HUES48 (cell line): ENCODE results near the gene ST8SIA5.

ENCODE experiments used
- H3K27ac ChIP-seq: one replicate; pipeline ENCODE4 v1.7.0; 2013; ENCODE audit warnings: low read depth, low read length, inconsistent platforms
- H3K27me3 ChIP-seq: 2 replicates; pipeline ENCODE4 v1.6.1; 2013; ENCODE audit warnings: mild to moderate bottlenecking, low read length; ENCODE audit not compliant: control insufficient read depth, insufficient read depth
- H3K36me3 ChIP-seq: 2 replicates; pipeline ENCODE4 v1.6.1; 2013; ENCODE audit warnings: low read length; ENCODE audit not compliant: control insufficient read depth, insufficient read depth
- H3K4me1 ChIP-seq: 2 replicates; pipeline ENCODE4 v1.6.1; 2013; ENCODE audit warnings: mild to moderate bottlenecking, low read length; ENCODE audit not compliant: control insufficient read depth, insufficient read depth
- H3K4me3 ChIP-seq: 2 replicates; pipeline ENCODE4 v1.5.1; 2013; ENCODE audit warnings: mild to moderate bottlenecking, low read depth, low read length
- H3K9ac ChIP-seq: 2 replicates; pipeline ENCODE4 v1.6.1; 2013; ENCODE audit warnings: mild to moderate bottlenecking, low read depth, low read length, moderate library complexity
- H3K9me3 ChIP-seq: 2 replicates; pipeline ENCODE4 v1.6.1; 2013; ENCODE audit warnings: low read length; ENCODE audit not compliant: control insufficient read depth, insufficient read depth

ST8SIA5 gene

DNA sequence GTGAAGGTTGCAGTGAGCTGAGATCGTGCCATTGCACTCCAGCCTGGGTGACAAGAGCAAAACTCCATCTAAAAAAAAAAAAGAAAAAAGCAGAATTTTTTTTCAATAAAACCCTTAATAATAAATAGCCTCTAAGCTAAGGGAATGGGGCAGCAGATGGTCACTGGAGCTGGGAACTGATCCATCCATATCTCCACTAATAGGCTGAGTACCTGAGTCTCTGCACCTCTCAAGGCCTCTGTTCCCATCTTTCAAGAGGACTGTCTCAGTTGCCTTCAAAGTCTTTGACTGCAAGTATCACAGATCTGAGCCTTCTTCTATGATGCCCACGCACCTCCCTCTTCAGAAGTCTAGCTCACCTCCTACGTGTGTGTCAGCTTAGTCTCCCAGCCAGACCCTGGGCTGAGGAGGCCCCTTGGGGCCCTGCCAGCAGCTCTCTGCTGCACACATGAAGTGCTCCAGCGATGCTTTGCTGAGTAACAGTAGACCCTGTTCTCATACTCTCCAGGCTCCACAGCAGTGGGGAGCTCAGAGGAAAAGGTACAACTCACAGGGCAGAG is 32.9 kb downstream of the ST8SIA5 start:
- Histone ChIP-seq H3K9me3 (no peaks in the 10 kb centered on the region), H3K27me3 (no peaks in the 10 kb centered on the region), H3K27ac (no peak overlapping the region), H3K4me1 (no peaks in the 10 kb centered on the region), H3K36me3 (no peaks in the 10 kb centered on the region), H3K9ac (no peak overlapping the region), H3K4me3 (no peak overlapping the region)

DNA sequence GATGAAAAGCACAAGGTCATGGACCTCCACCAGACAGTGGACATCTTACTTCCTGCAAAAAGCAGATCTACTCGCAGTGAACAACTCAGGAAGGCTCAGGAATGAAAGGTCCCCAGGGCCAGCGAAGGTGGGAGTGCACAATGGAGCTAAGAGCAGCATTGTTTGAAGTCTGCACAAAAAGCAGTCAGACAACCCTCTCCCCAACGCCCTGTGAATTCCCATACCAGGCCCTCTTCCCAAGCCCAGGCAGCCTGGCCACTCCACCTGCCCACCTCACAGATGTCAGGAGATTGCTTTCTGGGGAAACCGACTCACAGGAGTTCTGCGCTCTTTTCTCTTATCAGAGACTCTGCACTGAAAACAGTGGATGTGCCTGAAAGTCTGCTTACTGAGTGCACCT is 34.8 kb downstream of the ST8SIA5 start:
- H3K9me3 ChIP-seq, result no peaks in the 10 kb centered on the region
- no peaks in the 10 kb centered on the region for H3K36me3 ChIP-seq
- no peaks in the 10 kb centered on the region for H3K27me3 ChIP-seq
- H3K27ac ChIP-seq, result no peak overlapping the region
- no peaks in the 10 kb centered on the region for H3K4me1 ChIP-seq
- no peak overlapping the region for H3K9ac ChIP-seq
- no peak overlapping the region for H3K4me3 ChIP-seq

DNA sequence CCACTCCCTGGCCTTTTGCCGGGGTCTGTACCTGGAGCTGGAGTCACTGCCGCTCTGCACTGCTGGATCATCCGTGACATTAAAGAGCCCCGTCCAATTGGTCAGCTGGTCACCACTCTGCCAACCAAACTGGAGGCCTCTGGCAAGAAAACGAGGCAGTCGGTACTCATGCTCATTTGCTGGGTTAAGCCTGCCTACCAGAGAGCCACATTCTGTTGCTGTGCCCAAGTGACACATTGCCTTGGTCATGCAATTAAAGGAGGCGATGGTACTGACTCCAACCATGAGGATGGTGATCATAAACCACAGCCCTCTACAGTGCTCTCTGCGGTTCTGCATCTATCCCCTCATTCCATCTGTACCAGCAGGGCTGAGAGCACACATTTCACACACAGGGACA is 35.5 kb downstream of the ST8SIA5 start:
- H3K9me3 ChIP-seq, result no peaks in the 10 kb centered on the region
- no peaks in the 10 kb centered on the region for H3K27me3 ChIP-seq
- H3K36me3 ChIP-seq, result no peaks in the 10 kb centered on the region
- H3K4me1 ChIP-seq, result no peaks in the 10 kb centered on the region
- H3K9ac ChIP-seq, result no peak overlapping the region
- H3K27ac ChIP-seq, result no peak overlapping the region
- no peak overlapping the region for H3K4me3 ChIP-seq

DNA sequence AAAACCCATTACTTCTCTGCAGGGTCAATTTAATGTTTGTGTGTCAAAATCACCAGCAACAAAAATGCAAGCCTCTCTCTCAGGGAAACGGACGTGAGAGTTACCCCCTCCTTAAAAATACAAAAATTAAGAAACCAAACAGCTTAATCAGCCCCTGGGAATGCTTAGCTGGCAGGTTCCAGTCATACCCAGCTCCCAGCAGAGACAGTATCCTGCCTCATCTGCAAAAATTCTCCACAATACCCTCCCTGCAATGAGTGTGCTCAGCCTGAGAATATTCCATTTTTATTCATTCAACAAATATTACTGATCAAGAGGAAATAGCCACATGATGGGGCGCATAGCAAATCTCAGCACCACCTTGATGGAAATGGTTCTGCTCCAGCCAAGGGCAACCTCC is 36.3 kb downstream of the ST8SIA5 start:
- no peak overlapping the region for H3K4me3 ChIP-seq
- no peaks in the 10 kb centered on the region for H3K27me3 ChIP-seq
- H3K36me3 ChIP-seq, result no peaks in the 10 kb centered on the region
- H3K27ac ChIP-seq, result no peak overlapping the region
- H3K4me1 ChIP-seq, result no peaks in the 10 kb centered on the region
- H3K9me3 ChIP-seq, result no peaks in the 10 kb centered on the region
- H3K9ac ChIP-seq, result no peak overlapping the region

DNA sequence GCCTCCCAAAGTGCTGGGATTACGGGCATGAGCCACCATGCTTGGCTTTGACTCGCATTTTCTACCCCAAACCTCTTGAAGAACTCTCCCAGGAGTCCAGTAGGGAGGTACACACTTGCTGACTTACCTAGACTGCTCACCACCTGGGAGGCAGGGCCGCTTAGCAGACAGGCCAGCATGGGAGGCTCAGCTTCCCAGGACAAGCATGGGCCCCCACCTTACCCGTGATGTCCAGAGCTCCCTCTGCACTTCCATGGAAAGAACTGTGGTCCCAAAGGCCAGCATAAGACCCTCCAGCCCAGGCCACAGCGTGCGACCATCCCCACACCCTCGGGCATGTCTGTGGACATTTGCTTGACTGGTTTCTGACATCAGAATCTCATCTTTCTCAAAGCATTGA is 36.8 kb downstream of the ST8SIA5 start:
- Histone ChIP-seq H3K9ac (no peak overlapping the region), H3K27me3 (no peaks in the 10 kb centered on the region), H3K9me3 (no peaks in the 10 kb centered on the region), H3K36me3 (no peaks in the 10 kb centered on the region), H3K27ac (no peak overlapping the region), H3K4me1 (no peaks in the 10 kb centered on the region), H3K4me3 (no peak overlapping the region)

DNA sequence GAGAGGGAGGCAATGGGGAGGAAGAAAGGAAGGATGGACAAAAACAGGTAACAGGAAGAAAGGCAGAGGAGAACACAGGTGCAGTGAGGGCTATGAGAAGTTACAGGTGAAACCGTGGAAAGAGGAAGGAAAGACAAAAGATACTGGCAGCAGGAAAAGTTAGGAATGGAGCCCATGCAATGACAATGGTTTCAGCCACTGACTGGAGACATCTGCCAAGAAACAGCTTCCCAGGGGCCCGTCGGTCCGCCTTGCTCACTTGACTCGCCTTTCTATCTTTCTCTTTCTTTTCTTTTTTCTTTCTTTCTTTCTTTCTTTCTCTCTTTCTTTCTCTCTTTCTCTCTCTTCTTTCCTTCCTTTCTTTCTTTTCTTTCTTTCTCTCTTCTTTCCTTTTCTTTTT is 37.5 kb downstream of the ST8SIA5 start:
- Histone ChIP-seq H3K4me1 (no peaks in the 10 kb centered on the region), H3K9me3 (no peaks in the 10 kb centered on the region), H3K27me3 (peaks cover 2% of the 10 kb centered on the region; the same call in 1 of the 2 replicates), H3K9ac (no peak overlapping the region), H3K27ac (no peak overlapping the region), H3K4me3 (no peak overlapping the region), H3K36me3 (no peaks in the 10 kb centered on the region)

DNA sequence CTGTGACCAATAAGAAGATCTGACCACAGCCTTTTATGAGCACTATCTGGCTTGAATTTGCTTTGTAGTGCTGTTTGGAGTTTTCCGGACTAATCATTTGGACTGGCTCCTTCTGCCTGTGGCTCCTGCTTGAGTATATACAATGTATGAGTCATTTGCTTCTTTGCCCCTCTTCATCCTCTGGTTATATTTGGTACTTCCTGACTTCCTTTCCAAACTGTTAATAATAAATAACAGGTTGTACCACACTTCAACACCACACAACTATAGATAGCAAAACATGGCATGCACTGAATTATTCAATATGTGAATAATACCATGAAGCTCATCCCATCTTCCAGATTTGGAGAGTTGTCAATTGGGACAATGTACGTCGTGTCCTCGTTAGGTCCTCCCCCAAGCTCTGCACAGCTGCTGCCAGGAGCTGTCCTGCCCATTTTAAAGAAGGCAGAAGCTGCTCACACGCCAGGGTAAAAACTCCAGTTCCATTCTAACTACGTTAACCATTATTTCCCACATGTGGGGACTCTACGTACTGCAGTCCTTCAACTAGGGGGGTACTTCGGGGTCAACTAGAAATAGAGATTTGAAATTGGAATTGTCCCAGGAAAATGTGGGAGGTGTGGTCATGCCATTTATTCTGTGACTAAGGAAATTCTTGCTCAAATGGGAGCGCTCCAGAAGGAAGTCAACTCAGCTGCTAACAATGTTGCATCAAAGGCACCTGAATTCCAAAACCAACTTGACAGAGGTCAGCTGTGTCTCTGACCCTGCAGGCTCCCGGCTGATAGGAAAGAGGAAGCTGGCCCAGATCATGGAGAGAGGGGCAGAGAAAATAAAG is 38.1 kb downstream of the ST8SIA5 start:
- Histone ChIP-seq H3K27ac (no peak overlapping the region), H3K36me3 (no peaks in the 10 kb centered on the region), H3K9me3 (no peaks in the 10 kb centered on the region), H3K4me1 (no peaks in the 10 kb centered on the region), H3K27me3 (peaks cover 4% of the 10 kb centered on the region; the same call in 1 of the 2 replicates), H3K4me3 (no peak overlapping the region), H3K9ac (no peak overlapping the region)

DNA sequence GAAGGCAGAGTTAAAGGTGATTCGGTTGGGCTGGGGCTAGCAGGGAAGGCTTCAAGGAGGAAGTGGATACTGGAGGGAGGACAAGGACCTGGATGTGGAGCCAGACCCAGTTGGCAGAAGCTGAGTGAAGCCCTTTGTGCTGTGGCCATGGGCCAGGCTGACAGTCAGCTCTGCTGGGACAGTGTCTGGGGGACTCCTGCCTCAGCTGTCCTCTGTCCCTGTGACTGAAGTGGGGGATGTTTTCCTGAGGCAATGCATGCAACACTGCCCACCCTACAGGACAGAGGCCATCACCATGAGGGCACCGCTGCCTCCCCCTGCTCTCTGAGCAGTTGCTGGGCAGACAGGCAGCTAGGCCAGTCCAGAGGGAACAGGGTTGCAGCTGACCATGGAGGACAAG is 40.0 kb downstream of the ST8SIA5 start:
- H3K9me3 ChIP-seq, result no peaks in the 10 kb centered on the region
- H3K27ac ChIP-seq, result no peak overlapping the region
- no peak overlapping the region for H3K4me3 ChIP-seq
- no peaks in the 10 kb centered on the region for H3K36me3 ChIP-seq
- peaks cover 4% of the 10 kb centered on the region; the same call in 1 of the 2 replicates for H3K27me3 ChIP-seq
- no peak overlapping the region for H3K9ac ChIP-seq
- no peaks in the 10 kb centered on the region for H3K4me1 ChIP-seq

DNA sequence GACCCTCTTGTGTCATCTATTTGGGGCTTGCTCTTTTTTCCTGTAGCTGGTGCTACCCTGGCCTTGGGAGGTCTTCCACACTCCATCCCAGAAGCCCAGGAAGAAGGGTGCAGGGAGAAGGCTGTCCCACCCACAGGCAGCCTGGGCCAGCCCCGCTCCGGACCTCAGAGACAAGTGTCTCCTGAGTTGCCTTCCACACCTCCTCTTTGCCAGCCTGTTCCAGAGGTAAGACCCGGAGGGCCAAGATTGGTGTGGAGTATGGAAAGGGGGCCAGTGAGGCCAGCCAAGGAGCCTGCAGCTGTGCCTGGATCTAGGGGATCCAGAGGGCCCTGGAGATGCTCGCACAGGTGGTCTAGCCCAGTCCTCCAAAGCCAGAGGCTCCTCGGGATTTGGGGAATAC is 40.5 kb downstream of the ST8SIA5 start:
- peaks cover 4% of the 10 kb centered on the region; the same call in 1 of the 2 replicates for H3K27me3 ChIP-seq
- H3K36me3 ChIP-seq, result no peaks in the 10 kb centered on the region
- H3K4me1 ChIP-seq, result no peaks in the 10 kb centered on the region
- H3K9ac ChIP-seq, result no peak overlapping the region
- H3K9me3 ChIP-seq, result no peaks in the 10 kb centered on the region
- no peak overlapping the region for H3K4me3 ChIP-seq
- H3K27ac ChIP-seq, result no peak overlapping the region

DNA sequence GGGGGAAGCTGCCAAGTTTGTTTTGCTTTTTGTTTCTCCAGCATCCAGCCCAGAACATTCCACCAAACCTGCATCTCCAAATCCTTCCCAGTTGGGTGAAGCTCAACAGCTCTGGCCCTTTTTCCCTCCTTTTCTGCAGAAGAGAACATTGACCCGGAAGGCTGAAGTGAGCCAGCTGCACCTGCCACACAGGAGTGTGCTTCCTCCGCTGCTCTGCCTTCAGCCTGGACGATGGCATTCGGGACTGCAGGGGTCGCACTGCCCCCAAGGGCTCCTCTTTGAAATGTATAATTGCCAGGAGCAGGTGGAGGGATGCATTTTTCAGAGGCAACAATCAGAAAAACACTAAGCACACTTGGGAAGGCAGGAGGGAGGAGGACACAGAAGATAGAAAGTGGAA is 41.8 kb downstream of the ST8SIA5 start:
- Histone ChIP-seq H3K27ac (no peak overlapping the region), H3K4me3 (no peak overlapping the region), H3K36me3 (no peaks in the 10 kb centered on the region), H3K4me1 (no peaks in the 10 kb centered on the region), H3K9me3 (no peaks in the 10 kb centered on the region), H3K27me3 (peaks cover 4% of the 10 kb centered on the region; the same call in 1 of the 2 replicates), H3K9ac (no peak overlapping the region)

DNA sequence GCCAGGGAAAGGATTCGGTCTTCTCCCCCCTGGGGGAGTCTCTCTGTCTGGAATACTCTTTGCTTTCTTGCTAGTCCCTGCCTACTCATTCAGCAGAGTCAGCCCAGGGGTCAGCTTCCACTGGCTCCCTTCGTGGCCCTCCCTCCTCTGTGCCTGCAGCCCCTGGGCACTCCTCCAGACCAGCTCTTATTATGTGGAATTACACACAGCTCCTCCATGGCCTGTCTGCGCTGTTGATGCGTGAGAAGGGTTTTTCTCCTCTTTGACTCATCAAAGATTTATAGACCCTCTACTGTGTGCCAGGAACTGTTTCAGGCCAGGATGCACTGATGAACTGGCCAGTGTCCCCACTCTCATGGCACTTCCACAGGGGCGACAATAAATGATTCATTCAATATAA is 44.4 kb downstream of the ST8SIA5 start:
- Histone ChIP-seq H3K9ac (no peak overlapping the region), H3K4me3 (no peak overlapping the region), H3K27me3 (peaks cover 4% of the 10 kb centered on the region; the same call in 1 of the 2 replicates), H3K4me1 (0 out of 2 replicates have a peak, but pooled peaks cover under 1% of the 10 kb centered on the region), H3K27ac (no peak overlapping the region), H3K36me3 (no peaks in the 10 kb centered on the region), H3K9me3 (no peaks in the 10 kb centered on the region)
